Measurements from ENCODE around the gene FAM168A. TPM values are rescaled to one million over a fixed set of nuclear protein-coding genes. Genes with fewer than 3 reads are reported as not detected.

Gene FAM168A
- polyA plus RNA-seq, 4 donors: 42.2 to 50.6 (median 46.0) TPM

GRCh38 chr11:73358071-73358470 lies 239.8 kb downstream of the FAM168A start:
- DNase-seq (ENCODE audit: low read depth in 4 of 4, low spot score in 3 of 4): no peak

GRCh38 chr11:73356979-73357860 lies 240.7 kb downstream of the FAM168A start:
- no peak for DNase-seq (ENCODE audit: low read depth in 4 of 4, low spot score in 3 of 4)

GRCh38 chr11:73355109-73355508 lies 242.8 kb downstream of the FAM168A start:
- no peak for DNase-seq (ENCODE audit: low read depth in 4 of 4, low spot score in 3 of 4)

- DNase-seq (ENCODE audit: low read depth in 4 of 4, low spot score in 3 of 4): no peak
Observed at GRCh38 chr11:73353422-73353821, 244.5 kb downstream of the FAM168A start.

GRCh38 chr11:73350908-73351636 lies 246.8 kb downstream of the FAM168A start:
- DNase-seq (ENCODE audit: low read depth in 4 of 4, low spot score in 3 of 4): no peak

Other genes with a start within 250 kb of the FAM168A start
- 1 to 10 TPM; 2.2 to 4.9 (median 2.8) TPM for gene RELT, start 221.7 kb downstream of the FAM168A start, polyA plus RNA-seq (ENCODE audit: insufficient read length in 4 of 4)
- gene PLEKHB1, start 48.5 kb upstream of the FAM168A start, polyA plus RNA-seq (ENCODE audit: insufficient read length in 4 of 4): 10 to 100 TPM in 3 of 4 donors, 1 to 10 TPM in 1; 3.7 to 16.5 (median 14.3) TPM
- gene RAB6A, start 163.0 kb upstream of the FAM168A start, polyA plus RNA-seq (ENCODE audit: insufficient read length in 4 of 4): 100 to 1,000 TPM in 3 of 4 donors, 10 to 100 TPM in 1; 99.7 to 138 (median 118) TPM
- gene MRPL48, start 189.8 kb upstream of the FAM168A start, polyA plus RNA-seq (ENCODE audit: insufficient read length in 4 of 4): 10 to 100 TPM; 45.7 to 73.7 (median 59.8) TPM

Data from left renal pelvis (tissue), 4 donors.